Measurements from ENCODE around the gene TMEM52B. TPM values are rescaled to one million over a fixed set of nuclear protein-coding genes. Genes with fewer than 3 reads are reported as not detected.

TMEM52B gene
- polyA plus RNA-seq (ENCODE audit: insufficient read length in 3 of 3), result 100 to 1,000 TPM; 173 to 203 (median 186) TPM

GRCh38 chr12:10178821-10179220 is at the start of gene TMEM52B:
TSS of gene TMEM52B (plus strand) at chr12:10179032. CDS start at chr12:10179575, 543 bp downstream.
- DNase-seq (ENCODE audit: low read depth in 3 of 3, low spot score in 2 of 3), result no peak

DNA sequence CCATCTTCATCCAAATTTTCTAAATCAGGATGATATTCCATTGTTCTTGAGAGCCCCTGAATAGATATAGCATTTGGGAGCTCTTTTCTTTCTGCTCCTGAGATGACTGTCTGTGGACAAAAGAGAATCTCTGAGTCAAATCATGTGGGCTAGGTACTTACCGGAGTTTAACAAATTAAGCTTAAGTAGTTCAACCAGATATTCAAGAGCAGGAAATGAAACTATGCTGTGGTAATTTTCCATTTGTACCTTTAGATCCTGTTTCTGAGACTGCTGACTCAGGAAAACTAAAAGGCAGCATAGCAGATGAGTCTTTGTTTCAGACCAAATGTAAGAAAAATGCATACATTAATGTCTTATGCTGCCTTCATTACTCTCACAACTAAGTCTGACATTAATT is 48.8 kb upstream of the TMEM52B start, which contains the start of gene CLEC7A:
CLEC7A (minus strand) TSS at position 158 of the 400 bp plus-strand sequence; CDS start at position 41, 117 bp downstream.
- DNase-seq (ENCODE audit: low read depth in 3 of 3, low spot score in 2 of 3), result no peak

DNA sequence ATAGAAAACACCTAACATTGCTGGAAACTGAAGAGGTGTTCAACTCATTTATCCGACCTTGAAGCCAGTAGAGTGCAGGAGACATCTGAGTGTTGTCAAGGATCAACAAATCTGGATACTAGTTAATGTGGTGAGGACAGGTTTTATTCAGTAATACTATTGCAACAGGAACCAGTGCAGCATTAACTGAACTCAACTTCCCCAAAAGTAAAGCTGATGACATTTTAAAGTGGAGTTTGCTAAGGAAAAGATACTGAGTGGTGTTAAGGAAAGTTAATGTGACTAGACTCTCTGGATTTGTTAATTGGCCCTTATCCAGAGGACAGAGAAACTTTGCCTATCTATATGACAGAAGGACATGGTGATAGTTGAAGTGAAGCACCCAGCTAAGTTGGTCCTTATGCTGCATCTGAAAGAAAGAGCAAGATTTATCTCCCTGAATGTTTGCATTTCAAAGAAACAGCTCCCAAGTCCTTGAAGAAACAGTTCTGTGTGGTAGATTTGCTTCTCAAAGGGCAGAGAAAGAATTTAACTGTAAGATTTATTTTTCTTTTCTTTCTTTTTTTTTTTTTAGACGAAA is 47.6 kb upstream of the TMEM52B start:
- DNase-seq (ENCODE audit: low read depth in 3 of 3, low spot score in 2 of 3), result no peak

DNA sequence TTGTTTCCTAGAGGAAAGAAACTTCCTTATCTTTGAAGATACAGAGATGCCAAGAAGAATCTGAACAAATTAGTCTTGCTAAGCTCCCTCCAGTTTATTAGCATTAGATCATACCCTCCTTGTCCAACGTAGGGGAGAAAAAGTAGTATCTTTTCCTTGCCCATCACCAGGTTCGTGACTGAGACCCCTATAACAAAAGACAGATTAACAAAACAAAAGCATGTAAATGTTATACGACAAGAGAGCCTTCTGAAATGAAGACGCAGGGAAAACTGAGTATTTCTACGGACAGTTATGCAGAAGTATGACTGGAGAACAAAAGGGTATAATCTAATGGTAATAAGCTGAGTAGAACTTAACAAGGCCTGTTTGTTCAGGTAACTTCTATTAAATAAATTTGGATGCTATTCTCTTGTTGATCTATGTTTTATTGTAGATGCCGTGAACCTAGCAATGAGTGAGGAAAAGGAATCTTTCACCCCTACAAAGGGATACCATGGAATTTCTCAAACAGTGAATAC is 45.9 kb upstream of the TMEM52B start:
- no peak for DNase-seq (ENCODE audit: low read depth in 3 of 3, low spot score in 2 of 3)

DNA sequence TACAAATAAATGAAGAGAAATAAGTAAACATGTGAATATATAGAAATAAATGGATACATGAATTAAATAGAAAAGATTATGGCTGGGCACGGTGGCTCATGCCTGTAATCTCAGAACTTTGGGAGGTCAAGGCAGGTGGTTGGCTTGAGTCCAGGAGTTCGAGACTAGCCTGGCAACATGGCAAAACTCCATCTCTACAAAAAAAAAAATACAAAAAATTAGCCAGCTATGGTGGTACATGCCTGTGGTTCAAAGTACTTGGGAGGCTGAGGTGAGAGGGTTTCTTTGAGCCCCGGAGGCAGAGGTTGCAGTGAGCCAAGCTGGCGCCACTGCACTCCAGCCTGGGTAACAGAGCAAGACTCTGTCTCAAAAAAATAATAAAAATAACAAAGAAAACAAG is 43.7 kb upstream of the TMEM52B start:
- no peak for DNase-seq (ENCODE audit: low read depth in 3 of 3, low spot score in 2 of 3)

- no peak for DNase-seq (ENCODE audit: low read depth in 3 of 3, low spot score in 2 of 3)
These were observed 42.1 kb upstream of the TMEM52B start for GRCh38 chr12:10136637-10137205.

- peak in 1 of 3 donors; percentile 29 for DNase-seq (ENCODE audit: low read depth in 3 of 3, low spot score in 2 of 3)
These were observed 38.8 kb upstream of the TMEM52B start for GRCh38 chr12:10140001-10140400.

DNA sequence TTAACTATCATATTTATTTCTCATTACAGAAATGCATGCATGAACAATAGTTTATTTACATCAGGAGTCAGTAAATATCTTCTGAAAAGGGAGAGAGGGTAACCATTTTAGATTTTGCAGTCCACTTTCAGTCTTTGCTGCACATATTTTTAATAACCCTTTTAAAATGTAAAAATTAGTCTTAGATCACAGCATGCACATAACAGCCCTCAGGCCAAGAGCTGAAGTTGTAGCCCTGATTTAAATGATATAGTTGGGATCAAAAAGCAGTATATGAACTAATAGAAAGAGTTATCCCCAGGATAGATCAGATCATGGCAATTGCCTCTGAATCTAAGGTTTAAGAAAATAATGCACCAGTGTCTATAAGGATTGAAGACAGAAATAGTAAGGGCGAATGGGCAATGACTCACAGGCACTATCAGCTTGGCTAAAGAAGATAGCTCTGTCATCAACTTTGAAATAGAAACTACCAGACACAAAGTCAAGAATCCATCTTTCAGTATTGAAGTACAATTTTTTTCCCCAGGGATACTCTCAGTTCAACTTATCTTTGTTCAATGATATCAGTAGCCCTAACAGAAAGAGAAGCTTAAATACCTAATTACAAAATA is 35.7 kb upstream of the TMEM52B start:
- no peak for DNase-seq (ENCODE audit: low read depth in 3 of 3, low spot score in 2 of 3)

- no peak for DNase-seq (ENCODE audit: low read depth in 3 of 3, low spot score in 2 of 3)
These were observed 31.0 kb upstream of the TMEM52B start for GRCh38 chr12:10147714-10148403.

GRCh38 chr12:10151621-10152020 is 27.2 kb upstream of the TMEM52B start:
- DNase-seq (ENCODE audit: low read depth in 3 of 3, low spot score in 2 of 3), result no peak

DNA sequence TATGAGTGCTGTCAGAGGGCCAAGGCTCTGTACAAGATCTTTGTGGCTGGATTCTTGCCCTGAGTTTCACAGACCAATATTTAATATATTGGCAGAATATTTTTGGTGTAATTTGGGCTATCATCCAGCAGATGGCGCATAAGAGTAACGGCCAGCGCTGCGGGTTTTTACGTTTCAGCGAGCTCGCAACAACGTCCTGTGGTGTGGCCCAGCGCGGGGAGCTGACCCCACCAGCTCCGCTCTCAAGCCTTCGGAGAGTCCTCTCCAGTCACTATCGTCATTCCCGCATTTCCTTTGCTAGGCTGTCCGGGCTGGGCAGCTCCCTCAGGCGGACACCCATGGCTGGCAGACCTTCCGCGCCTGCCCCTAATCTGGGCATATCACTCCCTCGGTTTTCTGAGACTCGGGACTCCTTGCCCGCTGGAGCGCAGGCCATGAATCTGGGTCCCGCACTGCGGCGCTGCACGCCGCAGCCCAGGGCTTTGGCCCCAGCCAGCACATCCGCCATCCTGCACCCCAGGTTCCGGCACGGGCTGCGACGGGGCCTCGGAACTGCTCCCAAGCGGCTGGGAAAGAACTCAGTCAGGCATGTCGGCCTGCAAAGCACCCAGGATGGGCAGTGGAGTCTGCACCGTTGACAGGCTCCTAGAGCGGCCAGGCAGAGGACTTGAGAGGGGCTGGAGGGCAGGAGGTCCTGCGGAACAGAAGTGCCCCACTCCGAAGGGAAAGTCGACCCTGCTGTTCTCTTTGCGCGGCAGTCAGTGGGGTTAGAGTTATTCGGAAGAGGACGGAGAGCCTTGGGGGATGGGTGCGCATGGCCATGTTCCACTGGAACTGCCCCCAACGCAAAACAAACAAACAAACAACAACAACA is 25.3 kb upstream of the TMEM52B start:
- peak in 2 of 3 donors; percentile 63 to 69 for DNase-seq (ENCODE audit: low read depth in 3 of 3, low spot score in 2 of 3)

DNA sequence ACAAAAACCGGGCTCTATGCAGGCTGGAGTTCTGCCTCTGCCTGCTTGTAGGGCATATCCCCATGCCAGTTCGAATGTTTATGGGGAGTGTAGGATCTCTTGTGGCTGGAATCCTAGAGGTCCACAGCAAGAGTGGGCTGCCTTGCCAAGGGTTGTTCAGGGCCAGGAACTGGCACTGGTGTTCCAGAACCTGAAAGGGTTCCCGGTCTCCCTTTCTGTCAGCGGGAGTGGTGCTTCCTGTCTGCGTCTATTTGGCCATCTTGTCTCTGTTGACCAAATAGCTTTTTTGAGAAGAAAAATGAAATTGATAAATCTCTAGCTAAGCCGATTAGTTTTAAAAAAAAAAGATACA is 24.7 kb upstream of the TMEM52B start:
- DNase-seq (ENCODE audit: low read depth in 3 of 3, low spot score in 2 of 3), result no peak

DNA sequence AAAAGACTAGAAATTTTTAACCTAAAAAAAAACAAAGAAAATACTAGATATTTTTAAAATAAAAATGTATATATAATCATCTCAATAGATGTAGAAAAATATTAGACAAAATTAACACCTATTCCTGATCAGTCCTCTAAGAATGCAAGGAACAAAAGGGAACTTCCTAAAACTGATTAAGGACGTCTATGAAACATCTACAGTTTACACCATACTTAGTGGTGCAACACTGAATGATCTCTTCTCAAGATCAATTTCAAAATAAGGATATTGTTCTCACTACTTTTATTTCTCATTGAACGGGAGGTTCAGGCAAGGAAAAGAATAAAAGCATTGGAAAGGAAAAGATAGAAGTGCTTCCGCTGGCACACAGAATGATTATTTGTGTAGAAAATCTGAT is 22.9 kb upstream of the TMEM52B start:
- no peak for DNase-seq (ENCODE audit: low read depth in 3 of 3, low spot score in 2 of 3)

DNA sequence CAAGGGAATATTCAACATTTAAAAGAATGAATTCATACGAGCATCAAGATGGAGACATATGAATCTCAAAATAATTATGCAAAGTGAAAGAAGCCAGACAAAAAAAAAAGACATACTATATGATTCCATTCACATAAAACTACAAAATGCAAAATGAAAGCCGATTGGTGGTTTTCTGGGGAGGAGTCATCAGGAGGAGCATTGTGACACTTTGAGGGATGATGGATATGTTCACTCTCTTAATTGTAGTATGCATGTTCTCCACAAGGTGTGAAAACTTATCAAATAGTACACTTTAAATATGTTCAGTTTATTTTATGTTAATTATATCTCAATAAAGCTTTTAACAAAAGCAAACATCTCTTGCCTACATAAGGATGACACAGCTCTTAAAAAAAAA is 20.4 kb upstream of the TMEM52B start:
- no peak for DNase-seq (ENCODE audit: low read depth in 3 of 3, low spot score in 2 of 3)

DNA sequence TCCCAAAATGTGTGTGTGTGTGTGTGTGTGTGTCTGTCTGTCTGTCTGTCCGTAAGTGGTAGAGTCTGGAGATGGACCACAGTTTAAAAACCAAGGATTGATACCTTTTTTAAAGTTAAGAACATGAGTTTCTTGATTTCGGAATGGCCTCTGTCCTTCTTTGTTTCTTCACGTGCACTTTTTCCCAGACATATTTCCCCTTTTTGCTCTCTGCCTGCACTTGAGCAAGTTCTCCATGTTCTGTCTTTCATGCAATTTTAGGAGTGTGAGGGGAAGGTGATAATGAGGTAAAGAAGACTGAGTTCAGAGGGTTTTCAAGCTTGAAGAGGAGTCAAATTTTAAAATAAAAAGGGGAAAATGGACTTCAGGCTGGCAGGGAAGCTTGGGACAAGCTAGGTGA is 19.6 kb upstream of the TMEM52B start:
- no peak for DNase-seq (ENCODE audit: low read depth in 3 of 3, low spot score in 2 of 3)

- no peak for DNase-seq (ENCODE audit: low read depth in 3 of 3, low spot score in 2 of 3)
These were observed 18.0 kb upstream of the TMEM52B start for GRCh38 chr12:10160617-10161385.

DNA sequence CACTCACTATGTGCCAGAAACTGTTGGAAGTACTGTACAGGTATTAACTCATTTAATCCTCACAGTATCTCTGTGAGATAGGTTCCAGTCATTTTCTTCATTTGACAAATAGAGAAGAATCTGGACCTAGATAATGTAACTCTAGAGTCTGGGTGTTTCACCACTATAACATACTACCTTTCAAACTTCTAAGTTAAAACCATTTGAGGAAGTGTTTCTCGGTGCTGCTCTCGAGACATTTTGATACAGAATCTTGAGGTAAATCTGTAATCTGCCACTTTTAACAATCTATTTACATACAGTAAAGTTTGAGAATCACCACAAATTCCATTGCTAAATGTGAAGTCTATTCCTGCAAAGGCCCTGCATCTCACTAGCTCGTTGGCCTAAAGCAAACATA is 15.7 kb upstream of the TMEM52B start:
- DNase-seq (ENCODE audit: low read depth in 3 of 3, low spot score in 2 of 3), result no peak

DNA sequence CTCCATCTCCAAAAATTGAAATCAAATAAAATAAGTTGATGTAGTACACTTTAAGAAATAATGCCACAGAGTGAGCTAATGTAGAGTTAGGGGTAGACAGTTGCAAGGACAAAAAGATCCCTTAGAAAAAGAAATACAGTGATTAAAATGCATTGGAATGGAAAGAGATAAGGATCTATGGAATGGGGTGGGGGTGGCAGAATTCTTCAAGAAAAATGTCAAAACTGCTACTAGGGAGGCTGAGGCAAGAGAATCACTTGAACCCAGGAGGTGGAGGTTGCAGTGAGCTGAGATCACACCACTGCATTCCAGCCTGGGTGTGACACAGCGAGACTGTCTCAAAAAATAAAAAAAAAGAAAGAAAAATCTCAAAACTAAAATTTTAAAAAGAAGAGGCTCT is 13.4 kb upstream of the TMEM52B start:
- DNase-seq (ENCODE audit: low read depth in 3 of 3, low spot score in 2 of 3), result no peak

- no peak for DNase-seq (ENCODE audit: low read depth in 3 of 3, low spot score in 2 of 3)
These were observed 11.2 kb upstream of the TMEM52B start for GRCh38 chr12:10167599-10167998.

GRCh38 chr12:10169104-10169503 is 9.7 kb upstream of the TMEM52B start:
- no peak for DNase-seq (ENCODE audit: low read depth in 3 of 3, low spot score in 2 of 3)

Measured in right renal cortex interstitium (tissue), 3 donors.